GM12892 (cell line): ENCODE results near the gene NPHP4.

ENCODE experiments used
- POLR2A ChIP-seq: IDR thresholded peaks from 2 replicates; pipeline ENCODE4 v1.6.1; 2011; ENCODE audit warnings: low read depth, low read length, control low read depth
- POLR2AphosphoS5 ChIP-seq: IDR thresholded peaks from 2 replicates; pipeline ENCODE4 v1.6.1; 2011; ENCODE audit warnings: low read depth, low read length, control low read depth
- TAF1 ChIP-seq: IDR thresholded peaks from 2 replicates; pipeline ENCODE4 v1.6.1; 2011; ENCODE audit warnings: low read depth, mild to moderate bottlenecking, control low read depth, low read length, borderline replicate concordance

- no peak for TF ChIP-seq TAF1
- no peak for TF ChIP-seq POLR2AphosphoS5
- TF ChIP-seq POLR2A, result no peak
Observed at GRCh38 chr1:5877683-5878530, 114.3 kb downstream of the NPHP4 start.
